Stimulated activated naive CD8-positive, alpha-beta T cell treated with anti-CD3 and anti-CD28 coated beads, Interleukin-15, Interleukin-2, amounts not matched to agents 100 U/mL and 50 U/mL, for 24 hours (primary cell): Measurements from ENCODE around the gene NOTCH1.
A peak's percentile ranks its signal among the peaks of the same experiment; 100 is the strongest.

Experiments used
- ATAC-seq: fragments of 150-1000 bp; cut with Tn5 transposase; one replicate; pipeline ENCODE4 v1.10.0; 2021
- DNase-seq: peaks from one replicate; pipeline ENCODE4 v3.0.0; 2021

Gene NOTCH1

DNA sequence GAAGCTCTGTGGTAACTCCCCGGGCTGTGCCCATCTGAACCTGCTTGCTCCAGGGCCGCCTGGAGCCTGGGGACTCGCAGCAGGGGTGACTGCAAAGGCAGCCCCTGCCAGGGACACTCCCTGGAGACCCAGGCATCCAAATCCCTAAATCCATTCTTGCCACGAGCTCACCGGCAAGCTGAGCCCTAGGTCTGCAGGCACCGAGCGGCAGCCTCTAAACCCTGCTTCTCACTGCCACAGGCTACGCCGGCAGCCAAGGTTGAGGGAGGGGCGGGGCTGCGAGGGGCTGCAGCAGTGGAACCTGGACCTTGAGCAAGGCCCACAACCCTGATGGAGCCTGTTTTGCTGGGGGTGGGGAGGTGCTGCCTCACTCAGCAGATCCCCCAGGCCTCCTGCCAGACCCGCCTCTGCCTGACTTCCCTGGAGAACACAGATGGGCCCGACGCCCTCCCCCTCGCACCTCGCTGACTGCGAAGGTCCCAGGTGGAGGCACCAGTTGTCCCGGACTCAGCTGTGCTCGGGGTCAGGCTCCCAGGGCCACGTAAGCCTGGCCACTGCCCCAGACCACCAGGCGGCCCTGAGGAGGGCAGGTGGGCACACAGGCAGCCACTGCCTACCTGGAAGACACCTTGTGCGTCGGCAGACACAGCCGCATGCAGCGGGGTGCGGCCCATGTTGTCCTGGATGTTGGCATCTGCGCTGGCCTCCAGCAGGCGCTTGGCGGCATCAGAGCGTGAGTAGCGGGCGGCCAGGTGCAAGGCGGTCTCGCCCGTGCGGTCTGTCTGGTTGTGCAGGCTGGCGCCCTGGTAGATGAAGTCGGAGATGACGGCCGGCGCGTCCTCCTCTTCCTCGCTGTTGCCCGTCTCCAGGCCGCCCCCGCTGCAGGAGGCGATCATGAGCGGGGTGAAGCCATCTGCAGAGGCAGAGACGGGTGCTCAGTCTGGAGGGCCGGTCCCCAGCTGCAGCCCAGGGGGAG, 45.6 kb downstream of the NOTCH1 start:
- DNase-seq (no peak), ATAC-seq (no peak)

DNA sequence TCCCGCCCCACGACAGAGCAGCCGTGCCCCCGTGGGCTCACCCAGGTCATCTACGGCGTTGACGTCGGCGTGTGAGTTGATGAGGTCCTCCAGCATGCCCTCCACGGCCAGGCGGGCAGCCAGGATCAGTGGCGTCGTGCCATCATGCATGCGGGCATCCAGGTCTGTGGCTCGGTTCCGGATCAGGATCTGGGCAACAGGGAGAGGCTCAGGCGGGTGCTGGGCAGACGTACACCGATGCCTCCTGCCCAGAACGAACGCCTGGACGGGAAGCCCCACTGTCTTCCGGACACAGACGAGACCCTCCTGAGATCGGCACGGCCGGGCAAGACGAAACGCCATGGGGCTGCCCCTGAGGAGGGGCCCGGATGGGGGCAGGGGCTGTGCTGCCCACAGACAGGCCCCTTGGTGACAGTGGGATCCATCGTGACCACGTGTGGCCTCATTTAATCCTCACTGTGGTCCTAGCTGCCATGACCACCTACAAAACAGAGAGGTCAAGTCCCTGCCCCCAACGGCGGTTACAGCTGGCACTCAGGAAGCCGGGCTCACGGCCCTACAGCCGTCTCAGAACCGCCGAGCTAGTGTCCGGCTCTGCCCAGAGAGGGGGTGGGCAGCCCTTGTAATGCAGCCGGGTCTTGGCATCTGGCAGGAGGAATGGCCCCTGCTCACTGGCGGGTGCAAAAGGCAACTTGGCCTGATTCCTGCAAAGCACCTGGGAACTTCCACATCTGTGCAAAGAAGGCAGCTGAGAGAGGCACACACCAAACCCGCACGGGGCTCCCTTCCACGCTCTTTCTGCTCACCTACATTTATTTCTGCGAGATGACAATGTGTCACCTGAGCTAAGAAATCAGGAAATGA, 46.5 kb downstream of the NOTCH1 start:
- ATAC-seq (no peak), DNase-seq (no peak)

- DNase-seq: no peak
- ATAC-seq: no peak
Measured at GRCh38 chr9:136497916-136498695, 47.7 kb downstream of the NOTCH1 start.

DNA sequence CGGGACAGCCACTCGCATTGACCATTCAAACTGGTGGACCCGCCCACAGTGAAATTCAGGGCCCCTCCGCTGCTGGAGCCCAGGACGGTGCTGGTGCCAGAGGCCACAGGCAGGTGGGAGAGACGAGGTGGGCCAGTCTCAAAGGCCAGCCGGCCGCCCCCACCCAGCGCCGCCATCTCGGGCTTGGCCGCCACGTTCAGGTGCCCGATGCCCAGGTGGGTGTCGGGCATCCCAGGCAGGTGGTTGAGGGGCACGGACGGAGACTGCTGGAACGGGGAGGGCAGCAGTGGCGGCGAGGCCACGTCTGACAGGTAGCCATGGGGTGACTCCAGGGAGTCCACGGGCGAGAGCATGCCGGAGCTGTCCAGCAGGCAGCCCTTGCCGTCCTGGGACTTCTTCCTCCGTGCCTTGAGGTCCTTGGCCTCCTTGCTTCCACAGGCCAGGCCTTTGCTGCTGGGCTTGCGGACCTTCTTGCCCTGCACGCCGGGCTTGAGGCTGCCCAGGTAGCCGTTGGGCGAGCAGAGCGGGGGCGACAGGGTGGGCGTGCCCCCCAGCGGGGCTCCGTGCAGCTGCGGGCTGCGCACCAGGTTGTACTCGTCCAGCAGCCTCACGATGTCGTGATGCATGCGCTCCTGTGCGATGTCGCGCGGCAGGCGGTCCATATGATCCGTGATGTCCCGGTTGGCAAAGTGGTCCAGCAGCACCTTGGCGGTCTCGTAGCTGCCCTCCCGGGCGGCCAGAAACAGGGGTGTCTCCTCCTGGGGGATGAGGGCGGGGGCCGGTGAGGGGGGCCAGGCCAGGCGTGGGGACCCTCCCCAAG, 48.8 kb downstream of the NOTCH1 start:
- DNase-seq (no peak), ATAC-seq (no peak)

- DNase-seq (no peak), ATAC-seq (no peak)
Measured at GRCh38 chr9:136496181-136496580, 49.7 kb downstream of the NOTCH1 start.

DNA sequence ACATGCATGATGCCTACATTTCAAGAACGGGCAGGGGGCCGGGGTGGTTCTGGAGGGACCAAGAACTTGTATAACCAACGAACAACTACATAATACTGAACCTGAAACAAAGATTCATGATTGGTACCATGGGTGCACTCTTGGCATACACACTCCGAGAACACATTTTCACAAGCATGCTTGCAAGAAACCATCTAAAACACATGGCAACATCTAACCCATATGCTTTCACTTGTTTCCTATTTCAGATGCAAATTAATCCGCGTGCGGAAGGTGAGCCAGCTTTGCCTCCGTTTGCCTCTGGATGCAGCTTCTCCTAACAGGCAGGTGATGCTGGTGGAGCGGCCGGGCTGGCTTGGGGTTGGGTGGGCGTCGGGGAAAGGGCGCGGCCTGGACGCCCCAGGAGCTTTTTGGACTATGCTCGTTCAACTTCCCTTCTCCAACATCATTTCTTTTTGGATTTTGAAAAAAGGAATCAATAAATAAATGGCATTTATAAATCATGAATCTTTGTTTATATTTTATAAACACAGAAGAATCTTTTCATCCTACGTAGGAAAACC, 50.5 kb downstream of the NOTCH1 start:
- DNase-seq: no peak
- no peak for ATAC-seq

- DNase-seq: no peak
- no peak for ATAC-seq
Measured at GRCh38 chr9:136494531-136495215, 51.2 kb downstream of the NOTCH1 start.

- no peak for DNase-seq
- ATAC-seq: no peak
Measured at GRCh38 chr9:136494012-136494411, 51.8 kb downstream of the NOTCH1 start.

DNA sequence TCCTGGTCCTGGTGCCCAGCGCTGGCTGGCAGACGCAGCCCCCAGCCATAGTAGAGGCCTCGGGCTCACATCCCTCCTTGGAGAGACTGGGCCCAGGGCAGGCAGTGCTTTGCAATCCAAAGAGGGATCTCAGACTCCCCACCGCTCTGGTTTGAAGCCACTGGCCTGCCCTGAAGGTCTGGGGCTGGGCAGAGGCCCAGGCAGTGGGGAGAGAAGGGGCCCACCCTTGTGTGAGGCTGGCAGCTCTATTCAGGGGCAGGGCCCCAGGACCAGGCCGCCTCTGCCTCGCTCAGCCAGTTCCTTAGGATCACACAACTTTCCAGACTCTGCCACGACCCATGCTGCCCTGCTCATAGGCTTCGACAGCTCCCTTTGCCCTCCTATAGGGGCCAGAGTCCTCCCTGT, 52.3 kb downstream of the NOTCH1 start:
- no peak for DNase-seq
- ATAC-seq: no peak

DNA sequence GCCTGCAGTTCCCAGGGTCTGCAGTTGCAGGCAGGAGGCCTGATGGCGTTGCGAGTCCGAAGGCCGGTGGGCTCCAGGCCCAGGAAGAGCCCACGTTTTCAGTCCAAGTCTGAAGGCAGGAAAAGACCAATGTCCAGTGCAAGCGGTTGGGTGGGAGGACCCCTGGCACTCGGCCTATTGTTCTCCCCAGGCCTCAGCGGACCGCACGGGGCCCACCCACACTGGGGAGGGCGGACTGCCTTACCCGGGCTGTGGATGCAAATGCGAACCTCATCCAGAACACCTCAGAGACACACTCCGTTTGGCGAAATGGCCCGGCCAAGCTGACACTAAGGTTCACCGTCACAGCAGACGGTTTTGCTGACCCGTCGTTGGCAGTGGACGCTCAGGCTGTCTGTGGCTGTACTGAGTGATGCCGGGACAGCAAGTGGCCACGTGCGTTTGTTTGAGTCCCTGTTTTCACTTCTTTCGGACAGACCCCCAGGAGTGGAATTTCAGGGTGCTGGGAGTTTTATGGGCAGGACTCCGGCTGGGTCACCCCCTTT, 52.8 kb downstream of the NOTCH1 start:
- DNase-seq (no peak), ATAC-seq (no peak)

DNA sequence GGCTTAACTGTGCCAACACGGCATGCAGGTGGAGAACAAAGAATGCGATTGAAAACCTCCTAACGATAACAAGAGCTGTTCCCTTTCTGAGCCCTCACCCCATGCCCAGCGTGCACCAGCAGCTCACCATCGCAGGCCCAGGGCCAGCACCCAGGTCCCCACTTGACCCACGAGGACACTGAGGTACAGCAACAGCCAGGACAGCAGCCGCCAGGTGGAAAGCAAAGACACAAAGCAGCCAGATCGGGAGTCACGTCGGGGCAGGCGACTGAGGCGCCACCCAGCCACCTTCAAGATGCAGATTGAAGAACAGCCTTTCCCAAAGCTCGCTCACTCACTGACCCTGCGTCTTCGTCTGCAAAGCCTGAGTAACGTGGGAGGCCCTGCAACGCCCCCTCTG, 56.1 kb downstream of the NOTCH1 start:
- ATAC-seq (no peak), DNase-seq (no peak)

GRCh38 chr9:136488247-136489214, 57.3 kb downstream of the NOTCH1 start:
- DNase-seq (peak; percentile 81), ATAC-seq (no peak)

DNA sequence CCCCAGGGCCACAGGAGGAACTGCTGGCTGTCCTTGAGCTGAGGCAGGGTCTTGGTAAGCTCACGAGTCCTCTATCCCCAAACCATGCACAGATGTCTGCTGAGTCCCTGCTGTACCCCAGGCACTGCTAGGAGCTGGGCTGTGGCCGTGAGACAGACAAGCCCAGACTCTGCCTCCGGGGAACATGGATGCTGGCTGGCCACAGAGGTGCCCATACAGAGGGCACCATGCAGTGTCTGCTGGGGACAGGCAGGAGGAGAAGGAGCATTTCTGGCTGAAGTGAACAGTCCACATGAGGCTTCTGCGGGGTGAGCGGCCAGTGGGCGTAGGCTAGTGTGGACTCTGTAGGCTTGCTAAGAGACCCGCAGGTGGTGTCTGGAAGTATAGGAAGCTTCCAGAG, 58.2 kb downstream of the NOTCH1 start:
- DNase-seq (no peak), ATAC-seq (no peak)

DNA sequence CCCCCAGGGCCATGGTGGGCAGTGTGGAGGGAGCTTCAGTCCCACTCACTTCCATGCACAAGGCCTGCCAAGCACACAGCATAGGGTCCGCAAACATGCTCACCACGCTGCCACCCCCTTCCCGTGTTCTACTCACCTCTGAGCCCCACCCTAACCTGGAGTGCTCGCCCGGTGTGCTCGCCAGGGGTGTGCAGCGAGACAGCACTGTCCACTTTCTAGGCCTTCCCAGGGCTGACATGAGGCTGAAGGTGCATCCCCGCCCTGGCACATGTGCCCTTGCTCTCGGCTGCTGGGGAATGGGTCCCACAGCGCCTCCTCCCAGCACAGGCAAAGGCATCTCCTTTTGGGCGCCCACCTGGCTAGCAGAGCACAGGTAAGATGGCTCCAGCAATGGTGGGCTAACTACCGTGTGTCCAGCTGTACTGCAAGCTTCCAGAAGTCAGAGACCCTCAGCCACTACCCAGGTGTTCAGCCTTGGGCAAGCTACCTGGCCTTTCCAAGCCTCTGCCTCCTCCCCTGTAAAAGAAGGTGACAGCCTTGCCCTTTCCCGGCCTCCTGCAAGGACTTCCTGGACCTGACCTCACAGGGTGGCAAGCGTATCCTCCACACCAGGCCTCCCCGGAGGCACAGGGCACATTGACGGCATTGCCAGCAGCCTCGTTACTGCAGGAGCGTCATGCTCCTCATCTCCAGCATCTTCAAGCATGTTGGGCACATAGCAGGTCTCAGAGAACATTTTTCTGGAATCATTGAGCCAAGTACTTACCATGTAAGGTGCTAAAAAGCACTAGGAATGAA, 58.8 kb downstream of the NOTCH1 start:
- DNase-seq: no peak
- ATAC-seq: no peak

DNA sequence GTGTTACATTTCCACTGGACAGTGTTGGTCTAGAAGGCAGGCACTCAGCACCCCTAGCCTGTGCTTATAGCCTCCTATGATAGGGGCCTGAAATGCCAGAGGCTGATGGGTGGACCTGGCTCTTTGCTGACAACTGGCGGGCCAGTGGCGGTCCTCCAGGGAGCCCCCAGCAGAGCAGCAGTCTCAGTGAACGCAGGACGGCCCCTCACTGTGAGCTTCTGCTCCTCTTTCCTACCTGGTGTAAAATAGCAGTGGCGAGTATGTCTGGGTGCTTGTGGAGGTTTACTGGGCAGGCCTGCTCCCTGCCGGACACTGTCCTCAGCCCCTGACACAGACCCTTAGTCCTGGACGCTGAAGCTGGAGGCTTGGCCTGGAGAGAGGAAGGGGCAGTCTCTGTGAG, 59.7 kb downstream of the NOTCH1 start:
- ATAC-seq (no peak), DNase-seq (no peak)

- no peak for ATAC-seq
Measured at GRCh38 chr9:136485049-136486045, 60.5 kb downstream of the NOTCH1 start.

More at GRCh38 chr9:136485049-136486045, 60.5 kb downstream of the NOTCH1 start:
- DNase-seq: peak; percentile 86
